ENCODE data around the gene ASPN. TPM values are rescaled to one million over a fixed set of nuclear protein-coding genes. Genes with fewer than 3 reads are reported as not detected.

ASPN gene
- total and polyA plus RNA-seq, 2 donors (not counting 3 experiments of a cell fraction or from before 2014, with no cell fraction given) = not detected

GRCh38 chr9:92507005-92507404 lies 24.7 kb upstream of the ASPN start:
- BruUV-seq (replicated peaks) = no TSS peak
- POLR2A ChIA-PET = no interaction called here
- Histone ChIP-seq H3K4me1 (ENCODE audit: control insufficient read depth, extremely low read depth, insufficient read depth, low read length) (no peaks in the 10 kb centered on the region), H3K4me2 (ENCODE audit: insufficient read depth, low read length) (no peak overlapping the region), H3K9me1 (replicated peaks; ENCODE audit: control insufficient read depth, extremely low read depth, insufficient read depth, low read length) (no peaks in the 10 kb centered on the region), H3K27me3 (ENCODE audit: control insufficient read depth in 2 of 2, insufficient read depth in 2 of 2, low read length in 2 of 2) (no peaks in the 10 kb centered on the region), H3K4me3 (replicated peaks in 1 of 3; ENCODE audit: insufficient read depth in 1 of 3, low read depth in 1 of 3, low read length in 3 of 3) (no peak overlapping the region), H3K9ac (replicated peaks; ENCODE audit: extremely low read depth, insufficient read depth, low read length) (no peak overlapping the region), H3K27ac (ENCODE audit: insufficient read depth, low read depth, low read length) (no peak overlapping the region), H3K9me3 (replicated peaks; ENCODE audit: control insufficient read depth, insufficient read depth, low read length) (no peaks in the 10 kb centered on the region), H3K36me3 (ENCODE audit: control insufficient read depth in 2 of 2, extremely low read depth in 1 of 2, insufficient read depth in 2 of 2, low read length in 2 of 2) (no peaks in the 10 kb centered on the region), H3K79me2 (ENCODE audit: control insufficient read depth, insufficient read depth, low read length) (no peaks in the 10 kb centered on the region), H4K20me1 (replicated peaks; ENCODE audit: control insufficient read depth, extremely low read depth, insufficient read depth, low read length) (no peaks in the 10 kb centered on the region), H2AFZ (ENCODE audit: low read depth, low read length) (no peak overlapping the region)
- intact Hi-C loops (cut with micrococcal nuclease) (no loop called here), dilution Hi-C loops (cut with MboI; ENCODE audit: extremely low pct_ligation_motif_present, low sequenced_read_pairs) (no loop called here)
- DNase-seq (ENCODE audit: low read depth, low spot score) (no peak), FAIRE-seq (no peak)
- TF ChIP-seq POLR2A (IDR thresholded peaks at IDR 0.05; ENCODE audit: low read depth, low read length) = no peak
- TF ChIP-seq GATA2 (IDR thresholded peaks at IDR 0.05; ENCODE audit: insufficient read depth, insufficient read length, low read depth, low read length) = no peak
- TF ChIP-seq MYC (IDR thresholded peaks at IDR 0.05; ENCODE audit: low read depth, low read length) = no peak
- TF ChIP-seq EZH2 (IDR thresholded peaks at IDR 0.05; ENCODE audit: borderline replicate concordance, low read depth, low read length, severe bottlenecking) = no peak
- TF ChIP-seq POLR2AphosphoS5 (IDR thresholded peaks at IDR 0.05; ENCODE audit: insufficient read depth, low read depth, low read length) = no peak
- no peak for TF ChIP-seq JUN (IDR thresholded peaks at IDR 0.05; ENCODE audit: borderline replicate concordance, insufficient read depth, insufficient read length, low read depth)
- no peak for TF ChIP-seq CTCF (IDR thresholded peaks at IDR 0.05; ENCODE audit: extremely low read depth in 1 of 2, insufficient read depth in 1 of 2, low read depth in 1 of 2, low read length in 2 of 2)
- no peak for TF ChIP-seq FOS (IDR thresholded peaks at IDR 0.05; ENCODE audit: borderline replicate concordance, insufficient read depth, low read length)
- no peak for TF ChIP-seq MAX (IDR thresholded peaks at IDR 0.05; ENCODE audit: insufficient read depth, insufficient read length)
- CTCF ChIA-PET = no interaction called here

All from endothelial cell of umbilical vein (primary cell).